GM18508 (cell line): ENCODE results near the gene SUZ12.
"Not testable (repeated sequence)": the region's sequence is repeated elsewhere in the genome, so short reads cannot be mapped to it uniquely, and the experiment has no call there.

Source experiments
- ATAC-seq: cut with Tn5 transposase; IDR thresholded peaks from one replicate; pipeline ENCODE4 v1.9.1; 2021; ENCODE audit warnings: moderate number of reproducible peaks; ENCODE audit not compliant: insufficient read depth, unreplicated experiment

The SUZ12 gene

GRCh38 chr17:31936615-31937609 lies at the start of gene SUZ12:
TSS of gene SUZ12 (plus strand) at chr17:31937007. CDS start at chr17:31937247, 240 bp downstream.
- ATAC-seq: peak; percentile 78

- no peak for ATAC-seq
Measured at GRCh38 chr17:31888124-31888523, 48.7 kb upstream of the SUZ12 start.

- ATAC-seq: no peak
Measured at GRCh38 chr17:31900877-31901276, 35.9 kb upstream of the SUZ12 start.

GRCh38 chr17:31902693-31903092 lies 34.1 kb upstream of the SUZ12 start:
- ATAC-seq: no peak

GRCh38 chr17:31903401-31903800 lies 33.4 kb upstream of the SUZ12 start:
- ATAC-seq: no peak

GRCh38 chr17:31907342-31907962 lies 29.4 kb upstream of the SUZ12 start:
- ATAC-seq: no peak

- ATAC-seq: no peak
Measured at GRCh38 chr17:31908386-31908785, 28.4 kb upstream of the SUZ12 start.

- ATAC-seq: not testable (repeated sequence)
Measured at GRCh38 chr17:31912705-31913104, 24.1 kb upstream of the SUZ12 start.

GRCh38 chr17:31915456-31916100 lies 21.2 kb upstream of the SUZ12 start:
- no peak for ATAC-seq

GRCh38 chr17:31916491-31917064 lies 20.2 kb upstream of the SUZ12 start:
- ATAC-seq: no peak

- no peak for ATAC-seq
Measured at GRCh38 chr17:31917065-31917529, 19.7 kb upstream of the SUZ12 start.

GRCh38 chr17:31917721-31918120 lies 19.1 kb upstream of the SUZ12 start:
- not testable (repeated sequence) for ATAC-seq

GRCh38 chr17:31918701-31919128 lies 18.1 kb upstream of the SUZ12 start:
- no peak for ATAC-seq

GRCh38 chr17:31919802-31920525 lies 16.8 kb upstream of the SUZ12 start:
- no peak for ATAC-seq

- no peak for ATAC-seq
Measured at GRCh38 chr17:31926100-31926729, 10.6 kb upstream of the SUZ12 start.

- ATAC-seq: no peak
Measured at GRCh38 chr17:31931756-31932155, 5.1 kb upstream of the SUZ12 start.

- ATAC-seq: no peak
Measured at GRCh38 chr17:31935512-31935911, 1.3 kb upstream of the SUZ12 start.

- ATAC-seq: not testable (repeated sequence)
Measured at GRCh38 chr17:31937926-31938641, 1.3 kb downstream of the SUZ12 start.

GRCh38 chr17:31941916-31942315 lies 5.1 kb downstream of the SUZ12 start:
- ATAC-seq: not testable (repeated sequence)
